BE2C (cell line): Measurements from ENCODE around the gene SLC1A7.
A peak's percentile ranks its signal among the peaks of the same experiment; 100 is the strongest.

ENCODE experiments used
- DNase-seq: peaks from one replicate; pipeline ENCODE4 v3.0.0-alpha.2; 2020
- H3K27me3 ChIP-seq: fragments of 250-450 bp; sonication (Bioruptor Pico); 2 replicates; pipeline ENCODE4 v1.5.1; 2020; ENCODE audit warnings: mild to moderate bottlenecking
- H3K36me3 ChIP-seq: fragments of 250-450 bp; sonication (Bioruptor Pico); 2 replicates; pipeline ENCODE4 v1.5.1; 2020; ENCODE audit warnings: mild to moderate bottlenecking
- H3K4me1 ChIP-seq: fragments of 250-450 bp; sonication (Bioruptor Pico); 2 replicates; pipeline ENCODE4 v1.5.1; 2020
- H3K4me3 ChIP-seq: 2 replicates; pipeline ENCODE4 v1.5.1; 2011; ENCODE audit warnings: low read depth, low read length
- H3K9me3 ChIP-seq: fragments of 250-450 bp; sonication (Bioruptor Pico); 2 replicates; pipeline ENCODE4 v1.5.1; 2020
- TF ChIP-seq, protein P1 (sequence below): IDR thresholded peaks from 2 replicates; pipeline ENCODE4 v1.5.1; 2012; ENCODE audit warnings: mild to moderate bottlenecking, low read depth, low read length

The SLC1A7 gene

DNA sequence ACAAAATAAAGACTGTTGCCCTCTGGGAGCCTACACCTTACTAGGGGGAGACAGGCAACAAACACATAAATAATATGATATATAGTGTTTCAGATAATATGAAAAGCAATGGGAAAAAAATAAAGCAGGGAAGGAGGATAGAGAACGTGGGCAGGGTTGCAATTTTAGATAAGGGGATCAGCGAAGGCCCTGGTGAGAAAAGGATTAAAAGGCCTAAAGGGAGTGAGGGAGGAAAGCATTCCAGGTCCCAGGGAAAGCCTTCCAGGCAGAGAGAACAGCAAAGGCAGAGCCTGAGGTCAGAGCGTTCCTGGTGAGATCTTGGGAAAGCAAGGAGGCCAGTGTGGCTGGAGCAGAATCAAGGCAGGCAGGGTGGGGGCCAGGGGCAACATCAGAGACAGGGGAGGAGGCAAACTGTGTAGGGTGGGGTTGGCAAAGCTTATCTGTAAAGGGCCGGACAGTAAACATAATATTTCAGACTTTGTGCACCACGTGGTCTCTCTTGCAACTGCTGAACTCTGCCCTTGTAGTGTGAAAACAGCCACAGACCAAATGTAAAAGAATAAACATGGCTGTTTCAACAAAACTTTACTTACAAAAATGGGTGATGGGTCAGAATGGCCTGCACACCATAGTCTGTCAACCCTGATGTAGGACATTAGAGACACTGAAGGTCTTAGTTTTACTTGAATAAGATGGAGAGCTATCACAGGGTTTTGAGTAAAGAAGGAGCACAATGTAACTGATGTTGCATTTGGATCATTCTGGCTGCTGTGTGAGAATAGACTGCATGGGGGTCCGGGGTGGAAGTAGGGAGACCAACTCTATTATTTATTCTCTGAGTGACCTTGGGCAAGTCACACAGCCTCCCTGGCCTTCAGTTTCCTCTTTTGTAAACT is 40.9 kb upstream of the SLC1A7 start:
- H3K9me3 ChIP-seq, result no peaks in the 10 kb centered on the region
- TF ChIP-seq, protein P1, sequence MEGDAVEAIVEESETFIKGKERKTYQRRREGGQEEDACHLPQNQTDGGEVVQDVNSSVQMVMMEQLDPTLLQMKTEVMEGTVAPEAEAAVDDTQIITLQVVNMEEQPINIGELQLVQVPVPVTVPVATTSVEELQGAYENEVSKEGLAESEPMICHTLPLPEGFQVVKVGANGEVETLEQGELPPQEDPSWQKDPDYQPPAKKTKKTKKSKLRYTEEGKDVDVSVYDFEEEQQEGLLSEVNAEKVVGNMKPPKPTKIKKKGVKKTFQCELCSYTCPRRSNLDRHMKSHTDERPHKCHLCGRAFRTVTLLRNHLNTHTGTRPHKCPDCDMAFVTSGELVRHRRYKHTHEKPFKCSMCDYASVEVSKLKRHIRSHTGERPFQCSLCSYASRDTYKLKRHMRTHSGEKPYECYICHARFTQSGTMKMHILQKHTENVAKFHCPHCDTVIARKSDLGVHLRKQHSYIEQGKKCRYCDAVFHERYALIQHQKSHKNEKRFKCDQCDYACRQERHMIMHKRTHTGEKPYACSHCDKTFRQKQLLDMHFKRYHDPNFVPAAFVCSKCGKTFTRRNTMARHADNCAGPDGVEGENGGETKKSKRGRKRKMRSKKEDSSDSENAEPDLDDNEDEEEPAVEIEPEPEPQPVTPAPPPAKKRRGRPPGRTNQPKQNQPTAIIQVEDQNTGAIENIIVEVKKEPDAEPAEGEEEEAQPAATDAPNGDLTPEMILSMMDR, result no peak
- no peak overlapping the region for H3K4me3 ChIP-seq
- no peak for DNase-seq
- H3K36me3 ChIP-seq, result no peaks in the 10 kb centered on the region
- H3K4me1 ChIP-seq, result no peaks in the 10 kb centered on the region
- H3K27me3 ChIP-seq, result no peaks in the 10 kb centered on the region

DNA sequence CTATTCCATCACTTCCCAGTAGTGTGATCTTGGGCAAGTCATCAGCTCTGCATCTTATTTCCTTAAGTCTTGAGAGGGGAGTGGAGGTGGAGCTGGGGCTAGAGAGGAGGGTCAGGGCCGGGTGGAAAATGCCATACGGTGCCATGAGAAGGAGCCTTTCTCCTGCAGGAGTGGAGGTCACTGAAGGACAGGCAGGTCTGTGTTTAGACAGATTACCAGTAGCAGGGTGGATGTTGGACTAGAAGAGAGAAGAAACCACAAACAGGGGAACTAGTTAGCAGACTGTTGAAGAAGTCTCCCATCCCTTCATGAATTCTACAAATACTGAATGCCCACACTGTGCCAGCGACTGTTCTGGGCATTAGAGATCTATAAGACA is 40.3 kb upstream of the SLC1A7 start:
- TF ChIP-seq, protein P1, result no peak
- no peak for DNase-seq
- no peaks in the 10 kb centered on the region for H3K4me1 ChIP-seq
- H3K36me3 ChIP-seq, result no peaks in the 10 kb centered on the region
- no peaks in the 10 kb centered on the region for H3K27me3 ChIP-seq
- no peak overlapping the region for H3K4me3 ChIP-seq
- H3K9me3 ChIP-seq, result no peaks in the 10 kb centered on the region

DNA sequence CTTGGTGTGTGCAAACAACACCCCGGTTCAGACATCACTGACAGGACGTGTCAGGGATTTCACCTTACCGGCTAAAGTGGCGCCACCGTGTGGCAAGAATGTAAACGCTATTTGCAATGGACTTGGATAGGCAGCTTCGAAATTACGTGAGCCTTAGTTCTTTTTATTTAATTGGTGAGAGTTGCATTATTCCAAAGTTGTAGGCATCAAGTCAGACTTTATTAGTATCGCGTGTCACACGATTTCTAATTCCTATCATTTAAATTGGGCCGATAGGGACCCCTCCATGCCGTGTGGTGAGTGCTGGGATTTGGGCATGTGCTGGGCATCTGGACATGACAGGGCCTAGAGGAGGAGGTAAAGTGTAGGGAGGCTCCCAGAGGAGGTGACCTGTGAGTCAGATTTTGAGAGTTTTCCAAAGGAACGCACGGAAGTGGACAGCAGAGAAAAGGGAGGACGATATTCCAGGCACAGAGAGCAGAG is 39.7 kb upstream of the SLC1A7 start:
- TF ChIP-seq, protein P1, result peak; percentile 70
- Histone ChIP-seq H3K36me3 (no peaks in the 10 kb centered on the region), H3K27me3 (no peaks in the 10 kb centered on the region), H3K9me3 (no peaks in the 10 kb centered on the region), H3K4me3 (no peak overlapping the region), H3K4me1 (no peaks in the 10 kb centered on the region)
- DNase-seq, result peak; percentile 73

DNA sequence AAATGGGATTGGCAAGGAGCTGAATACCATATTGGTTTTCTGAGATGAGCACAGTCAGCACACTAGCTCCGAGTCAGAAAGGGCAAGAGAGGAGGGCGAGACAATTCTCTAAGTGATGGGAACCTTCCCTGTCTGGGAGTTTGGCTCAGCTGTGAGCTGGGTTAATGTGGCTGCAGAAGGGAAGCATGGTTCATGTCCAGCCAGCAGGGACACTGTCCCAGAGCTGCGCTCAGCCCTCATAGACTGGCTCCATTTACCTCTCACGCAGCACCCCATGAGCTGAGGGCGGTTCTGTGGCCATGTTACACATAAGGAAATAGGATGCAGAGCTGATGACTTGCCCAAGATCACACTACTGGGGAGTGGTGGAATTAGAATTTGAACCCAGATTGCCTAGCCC is 38.5 kb upstream of the SLC1A7 start:
- no peaks in the 10 kb centered on the region for H3K27me3 ChIP-seq
- H3K9me3 ChIP-seq, result no peaks in the 10 kb centered on the region
- TF ChIP-seq, protein P1, result no peak
- H3K36me3 ChIP-seq, result no peaks in the 10 kb centered on the region
- no peak overlapping the region for H3K4me3 ChIP-seq
- no peaks in the 10 kb centered on the region for H3K4me1 ChIP-seq
- no peak for DNase-seq

DNA sequence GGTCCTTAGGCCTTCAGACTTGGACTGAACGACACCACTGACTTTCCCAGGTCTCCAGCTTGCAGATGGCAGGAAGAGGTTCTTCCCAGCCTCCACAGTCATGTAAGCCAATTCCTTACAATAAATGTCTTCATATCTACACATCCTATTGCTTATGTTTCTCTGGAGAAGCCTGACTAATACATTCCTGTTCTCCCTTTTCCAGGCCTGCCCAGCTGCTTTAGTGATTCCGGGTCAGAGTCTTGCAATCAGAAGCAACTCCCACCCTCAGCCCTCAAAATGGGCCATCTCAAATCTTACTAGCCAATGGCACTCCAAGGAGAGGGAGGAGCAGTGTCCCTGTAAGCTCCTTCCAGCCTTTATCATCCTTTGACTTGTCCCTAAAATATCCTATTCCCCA is 37.8 kb upstream of the SLC1A7 start:
- no peaks in the 10 kb centered on the region for H3K27me3 ChIP-seq
- no peak for DNase-seq
- H3K9me3 ChIP-seq, result no peaks in the 10 kb centered on the region
- no peaks in the 10 kb centered on the region for H3K36me3 ChIP-seq
- TF ChIP-seq, protein P1, result no peak
- no peaks in the 10 kb centered on the region for H3K4me1 ChIP-seq
- H3K4me3 ChIP-seq, result no peak overlapping the region

DNA sequence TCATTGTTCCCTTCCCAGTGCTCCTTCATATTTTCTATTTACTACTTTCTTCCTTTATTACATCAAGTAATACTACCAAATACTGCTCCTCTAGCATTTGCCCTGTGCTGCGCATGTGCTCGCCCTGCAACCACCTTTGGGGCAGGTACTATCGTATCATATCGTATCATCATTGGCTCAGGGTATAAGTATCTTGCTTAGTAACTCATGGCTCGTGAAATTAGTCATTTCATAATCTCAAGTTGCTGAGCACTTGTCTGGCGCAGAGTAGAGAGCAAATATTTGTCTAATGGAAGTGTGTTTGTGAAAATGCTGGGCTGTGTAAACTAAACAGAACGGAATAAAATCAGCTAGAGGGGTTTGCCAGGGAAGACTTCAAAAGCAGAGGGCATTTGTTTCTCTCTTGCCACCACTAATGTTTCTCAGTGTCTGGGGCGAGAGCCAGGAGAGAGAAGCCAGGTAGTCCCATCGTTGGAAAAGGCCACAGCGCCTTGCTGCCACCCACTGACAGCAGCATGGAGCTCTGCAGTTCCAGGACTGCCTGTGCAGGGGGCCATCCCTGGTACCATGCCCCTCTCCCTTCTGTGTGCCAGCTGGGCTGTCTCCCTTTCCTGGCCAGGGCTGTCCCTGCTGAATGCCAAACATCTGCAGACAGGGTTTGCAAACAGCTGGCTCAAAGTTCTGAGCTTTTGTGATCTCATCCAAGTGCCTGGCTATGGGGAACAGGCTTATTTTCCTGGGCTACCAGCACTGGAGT is 34.2 kb upstream of the SLC1A7 start:
- TF ChIP-seq, protein P1, result peak; percentile 28
- Histone ChIP-seq H3K27me3 (no peaks in the 10 kb centered on the region), H3K4me1 (no peaks in the 10 kb centered on the region), H3K36me3 (no peaks in the 10 kb centered on the region), H3K4me3 (no peak overlapping the region), H3K9me3 (no peaks in the 10 kb centered on the region)
- DNase-seq, result peak; percentile 15
